WERI-Rb-1 (cell line): ENCODE data around the gene PFN3.

Experiments
- DNase-seq: peaks from one replicate; pipeline ENCODE4 v3.0.0-alpha.2; 2020
- H3K27ac ChIP-seq: fragments of 250-450 bp; sonication (Bioruptor Pico); 2 replicates; pipeline ENCODE4 v1.5.1; 2020; ENCODE audit warnings: mild to moderate bottlenecking, moderate library complexity
- H3K27me3 ChIP-seq: fragments of 250-450 bp; sonication (Bioruptor Pico); 2 replicates; pipeline ENCODE4 v1.5.1; 2021; ENCODE audit warnings: mild to moderate bottlenecking, low read depth, moderate library complexity; ENCODE audit not compliant: insufficient read depth, severe bottlenecking
- H3K36me3 ChIP-seq: fragments of 250-450 bp; sonication (Bioruptor Pico); 2 replicates; pipeline ENCODE4 v1.5.1; 2020; ENCODE audit warnings: mild to moderate bottlenecking, moderate library complexity
- H3K4me3 ChIP-seq: 2 replicates; pipeline ENCODE4 v1.5.1; 2011; ENCODE audit warnings: low read depth, mild to moderate bottlenecking, control low read depth, low read length
- H3K9me3 ChIP-seq: fragments of 250-450 bp; sonication (Bioruptor Pico); 2 replicates; pipeline ENCODE4 v1.5.1; 2021; ENCODE audit warnings: mild to moderate bottlenecking, moderate library complexity; ENCODE audit not compliant: severe bottlenecking
- CTCF ChIP-seq: IDR thresholded peaks from 2 replicates; pipeline ENCODE4 v1.5.1; 2011; ENCODE audit warnings: low read depth, mild to moderate bottlenecking, control low read depth, inconsistent platforms, low read length

PFN3 gene

GRCh38 chr5:177393206-177393765 is 7.2 kb downstream of the PFN3 start:
- Histone ChIP-seq H3K27ac (no peak overlapping the region), H3K27me3 (no peaks in the 10 kb centered on the region)
- TF ChIP-seq CTCF = no peak

GRCh38 chr5:177392765-177393164 is 7.7 kb downstream of the PFN3 start:
- Histone ChIP-seq H3K27me3 (no peaks in the 10 kb centered on the region), H3K4me3 (no peak overlapping the region), H3K9me3 (no peaks in the 10 kb centered on the region), H3K36me3 (no peaks in the 10 kb centered on the region), H3K27ac (no peak overlapping the region)
- no peak for DNase-seq
- no peak for TF ChIP-seq CTCF

More at GRCh38 chr5:177393206-177393765, 7.2 kb downstream of the PFN3 start:
- DNase-seq = no peak
- Histone ChIP-seq H3K9me3 (no peaks in the 10 kb centered on the region), H3K36me3 (no peaks in the 10 kb centered on the region), H3K4me3 (no peak overlapping the region)

GRCh38 chr5:177390363-177391300 is 9.8 kb downstream of the PFN3 start:
- DNase-seq = peak; percentile 79
- Histone ChIP-seq H3K9me3 (no peaks in the 10 kb centered on the region), H3K27ac (peak overlapping the region; percentile 48; the same call in 1 of the 2 replicates), H3K27me3 (no peaks in the 10 kb centered on the region), H3K36me3 (no peaks in the 10 kb centered on the region), H3K4me3 (no peak overlapping the region)
- peak; percentile 75 for TF ChIP-seq CTCF

GRCh38 chr5:177389241-177390169 is 11.0 kb downstream of the PFN3 start:
- H3K27ac ChIP-seq = no peak overlapping the region
- H3K9me3 ChIP-seq = no peaks in the 10 kb centered on the region
- no peaks in the 10 kb centered on the region for H3K27me3 ChIP-seq
- DNase-seq = no peak
- H3K36me3 ChIP-seq = no peaks in the 10 kb centered on the region
- no peak for TF ChIP-seq CTCF
- no peak overlapping the region for H3K4me3 ChIP-seq

GRCh38 chr5:177388521-177389052 is 11.9 kb downstream of the PFN3 start:
- Histone ChIP-seq H3K27ac (no peak overlapping the region), H3K36me3 (no peaks in the 10 kb centered on the region), H3K4me3 (no peak overlapping the region), H3K27me3 (no peaks in the 10 kb centered on the region), H3K9me3 (no peaks in the 10 kb centered on the region)
- TF ChIP-seq CTCF = no peak
- DNase-seq = no peak
